Body of pancreas (tissue), 4 donors: ENCODE measurements around the gene NDC1.

Experiments used
- POLR2A ChIP-seq, 3 donors: fragments of 450-650 bp; IDR thresholded peaks; one replicate each; pipeline ENCODE4 v1.6.1; 2016; ENCODE audit warnings: antibody characterized with exemption in 3 of 3, mild to moderate bottlenecking in 2 of 3
- TF ChIP-seq, protein P1 (sequence below), 7 experiments: fragments of 450-650 bp in 4 of 7; fragments of 200-600 bp in 3 of 7; sonication (generic) in 3 of 7; IDR thresholded peaks; one replicate each; pipeline ENCODE4 v1.5.1; 2016 to 2019; ENCODE audit warnings: antibody characterized with exemption in 7 of 7

DNA sequence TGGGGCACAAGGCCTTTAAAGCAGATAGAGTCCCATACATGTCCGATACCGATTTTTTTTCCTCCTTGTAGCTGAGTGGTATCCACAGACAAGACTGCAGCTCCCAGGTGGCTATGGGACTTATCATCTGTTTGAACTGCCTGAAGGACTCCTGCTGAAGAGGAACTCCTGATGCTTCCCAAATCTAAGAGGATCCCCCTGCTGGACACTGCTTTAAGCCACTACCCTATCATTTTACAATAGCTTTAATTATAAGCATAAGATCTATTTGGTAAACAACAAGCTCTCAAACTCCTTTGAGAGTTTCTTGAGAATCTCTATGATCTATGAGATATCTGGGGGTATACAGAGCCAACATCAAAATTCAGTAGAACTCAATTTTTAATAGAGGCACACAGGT lies 11.7 kb downstream of the NDC1 start:
- TF ChIP-seq, protein P1, sequence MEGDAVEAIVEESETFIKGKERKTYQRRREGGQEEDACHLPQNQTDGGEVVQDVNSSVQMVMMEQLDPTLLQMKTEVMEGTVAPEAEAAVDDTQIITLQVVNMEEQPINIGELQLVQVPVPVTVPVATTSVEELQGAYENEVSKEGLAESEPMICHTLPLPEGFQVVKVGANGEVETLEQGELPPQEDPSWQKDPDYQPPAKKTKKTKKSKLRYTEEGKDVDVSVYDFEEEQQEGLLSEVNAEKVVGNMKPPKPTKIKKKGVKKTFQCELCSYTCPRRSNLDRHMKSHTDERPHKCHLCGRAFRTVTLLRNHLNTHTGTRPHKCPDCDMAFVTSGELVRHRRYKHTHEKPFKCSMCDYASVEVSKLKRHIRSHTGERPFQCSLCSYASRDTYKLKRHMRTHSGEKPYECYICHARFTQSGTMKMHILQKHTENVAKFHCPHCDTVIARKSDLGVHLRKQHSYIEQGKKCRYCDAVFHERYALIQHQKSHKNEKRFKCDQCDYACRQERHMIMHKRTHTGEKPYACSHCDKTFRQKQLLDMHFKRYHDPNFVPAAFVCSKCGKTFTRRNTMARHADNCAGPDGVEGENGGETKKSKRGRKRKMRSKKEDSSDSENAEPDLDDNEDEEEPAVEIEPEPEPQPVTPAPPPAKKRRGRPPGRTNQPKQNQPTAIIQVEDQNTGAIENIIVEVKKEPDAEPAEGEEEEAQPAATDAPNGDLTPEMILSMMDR (IDR thresholded peaks at IDR 0.05): no peak
- TF ChIP-seq POLR2A (IDR thresholded peaks at IDR 0.05): no peak
